PC-3 (cell line): ENCODE data around the gene CISD1.

Source experiments
- CTCF ChIP-seq: fragments of 300-600 bp; sonication (generic); conservative IDR thresholded peaks from 2 replicates; pipeline ENCODE4 v1.5.1; 2017; ENCODE audit warnings: antibody characterized with exemption, low read depth, mild to moderate bottlenecking, low read length
- EZH2 ChIP-seq: fragments of 300-600 bp; sonication (generic); IDR thresholded peaks from one replicate; pipeline ENCODE4 v1.6.1; 2017; ENCODE audit warnings: antibody characterized with exemption, mild to moderate bottlenecking, low read length; ENCODE audit not compliant: unreplicated experiment

- no peak for TF ChIP-seq CTCF
- TF ChIP-seq EZH2 = no peak
Measured at GRCh38 chr10:58241346-58241745, 27.6 kb upstream of the CISD1 start.
